HG03460 (cell line): ENCODE data around the gene OSBPL3.
A peak's percentile ranks its signal among the peaks of the same experiment; 100 is the strongest.

Source experiments
- ATAC-seq: cut with Tn5 transposase; IDR thresholded peaks from one replicate; pipeline ENCODE4 v1.9.1; 2021; ENCODE audit not compliant: unreplicated experiment

OSBPL3 gene

DNA sequence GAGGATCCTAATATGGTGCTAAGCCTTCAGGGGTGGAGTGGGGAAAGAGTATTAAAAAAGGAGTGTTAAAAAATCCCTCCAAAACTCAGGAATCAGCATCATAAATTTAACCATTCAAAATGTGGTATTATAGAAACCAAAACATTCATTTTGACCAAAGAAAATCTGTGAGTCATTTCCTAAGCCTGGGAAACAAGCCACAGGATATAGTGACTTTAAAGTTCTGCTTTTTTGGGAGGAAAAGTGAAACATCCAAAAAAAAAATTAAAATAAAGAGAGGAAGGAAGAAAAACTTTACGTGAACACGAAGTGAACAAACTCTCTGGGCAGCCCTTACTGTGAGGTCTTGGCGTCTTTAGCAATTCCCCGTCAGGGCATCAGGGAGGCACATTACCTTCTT, 148.7 kb downstream of the OSBPL3 start:
- ATAC-seq: no peak

DNA sequence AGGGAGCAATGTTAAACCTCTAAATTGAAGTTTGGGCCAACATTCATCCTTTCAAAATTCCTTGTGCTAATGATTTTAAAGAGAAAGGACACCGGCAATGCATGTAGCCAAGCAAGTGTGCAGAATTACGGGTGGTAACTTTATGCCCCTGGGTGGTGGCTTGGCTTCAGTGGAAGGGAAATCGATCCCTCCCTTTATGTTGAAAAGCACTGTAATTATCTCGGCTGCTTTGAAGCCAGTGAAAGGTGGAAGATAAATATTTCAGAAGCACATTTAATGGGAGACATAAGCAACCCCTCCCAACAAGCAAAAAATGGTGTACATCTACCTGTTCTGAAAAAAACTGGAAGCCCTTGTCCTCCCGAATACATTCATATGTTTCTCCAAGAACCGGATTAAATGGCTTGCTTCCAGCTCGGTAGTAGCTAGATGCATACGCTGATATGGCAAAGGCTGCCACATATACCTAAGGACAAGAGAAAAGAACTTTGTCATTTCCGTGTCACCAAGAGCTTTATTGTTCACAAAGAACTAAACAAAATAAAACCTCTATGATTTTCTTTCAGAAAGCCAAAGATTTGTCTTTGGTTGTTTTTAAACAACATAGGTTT, 149.4 kb downstream of the OSBPL3 start:
- ATAC-seq: no peak

DNA sequence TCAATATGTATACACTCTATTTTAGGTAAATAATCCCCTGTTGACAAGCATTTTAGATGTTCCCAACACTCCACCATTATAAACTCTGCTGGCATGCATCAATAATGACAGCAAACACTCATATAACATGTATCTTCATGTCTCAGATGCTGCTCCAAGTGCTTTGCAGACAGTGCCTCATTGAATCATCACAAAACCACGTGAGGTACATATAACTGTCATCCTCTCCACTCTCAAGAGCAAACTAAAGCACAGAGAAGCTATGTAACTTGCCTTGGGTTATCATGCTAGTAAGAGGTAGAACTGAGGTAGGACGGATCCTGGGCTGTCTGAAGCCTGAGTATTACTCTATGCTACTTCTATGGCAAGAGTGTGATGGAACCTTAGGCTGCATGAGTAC, 150.2 kb downstream of the OSBPL3 start:
- no peak for ATAC-seq

DNA sequence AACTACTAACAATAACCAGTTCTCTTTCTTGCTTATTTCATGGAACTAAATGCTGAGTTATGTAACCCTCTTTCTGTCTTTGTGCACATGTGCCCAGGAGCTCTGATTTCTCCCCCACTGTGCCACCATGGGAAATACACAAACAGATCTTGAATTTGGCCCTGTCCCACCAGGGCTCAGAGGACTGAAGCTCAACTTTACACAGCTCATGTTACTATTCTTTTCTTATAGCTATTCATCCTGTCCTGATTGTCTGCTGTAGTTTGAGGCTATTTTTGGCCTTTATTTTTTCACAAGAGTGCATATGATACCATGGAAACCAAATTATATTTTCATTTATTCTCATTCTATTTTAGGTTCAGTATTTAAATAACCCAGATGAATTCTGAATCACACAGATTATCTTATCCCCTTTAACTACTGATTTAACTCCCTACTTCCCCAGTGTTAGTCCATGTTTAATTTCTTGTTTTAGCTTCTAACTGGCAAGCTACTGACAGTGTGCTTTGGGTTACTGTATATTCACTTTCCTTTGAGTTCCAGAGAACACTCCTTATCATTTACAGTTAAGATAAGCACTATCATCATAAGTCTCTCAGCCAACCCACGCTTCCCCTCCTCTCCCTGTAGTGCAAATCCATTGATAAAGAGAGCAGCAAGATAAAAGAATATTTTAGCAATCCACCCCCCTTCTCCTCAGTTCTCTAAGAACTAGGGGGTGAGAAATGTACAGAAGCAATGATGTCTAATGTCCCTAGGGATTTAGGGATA, 150.9 kb downstream of the OSBPL3 start:
- ATAC-seq: no peak

DNA sequence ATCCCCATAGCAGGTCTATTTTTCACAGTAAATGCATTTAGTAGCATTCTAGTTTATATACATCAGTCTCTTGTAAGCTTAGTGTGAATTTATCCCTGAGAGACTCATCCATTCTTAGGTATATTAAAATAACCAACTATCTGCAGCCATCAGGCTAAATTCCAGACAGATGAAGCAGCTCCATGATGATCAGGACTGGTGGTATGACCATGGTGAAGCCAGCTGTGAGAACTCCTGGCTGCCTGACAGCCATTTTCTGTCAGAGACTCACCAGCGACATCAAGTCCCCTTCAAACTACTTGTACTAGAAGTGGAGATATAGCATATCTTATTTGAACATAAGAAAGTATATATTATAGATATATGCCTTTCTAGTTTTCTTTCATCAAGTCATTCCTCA, 152.4 kb downstream of the OSBPL3 start:
- no peak for ATAC-seq

DNA sequence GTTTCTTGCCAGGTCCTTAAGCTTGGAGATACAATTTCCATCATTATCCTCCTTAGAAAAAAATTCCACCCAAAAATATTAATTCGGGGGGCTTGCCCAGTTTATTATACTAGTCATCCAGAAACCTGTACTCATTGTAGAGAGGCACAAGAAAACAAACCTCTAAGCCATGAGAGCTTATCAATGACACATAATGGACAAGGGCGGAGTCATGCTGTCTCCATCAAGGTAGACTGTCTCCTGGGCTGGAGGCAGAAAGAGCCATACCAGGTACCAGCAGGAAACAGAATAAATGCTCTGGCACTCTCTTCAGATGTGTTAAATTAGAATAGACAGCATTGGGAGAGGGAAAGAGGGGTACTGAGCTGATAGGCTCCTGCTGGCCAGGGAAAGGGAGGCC, 153.0 kb downstream of the OSBPL3 start:
- no peak for ATAC-seq

DNA sequence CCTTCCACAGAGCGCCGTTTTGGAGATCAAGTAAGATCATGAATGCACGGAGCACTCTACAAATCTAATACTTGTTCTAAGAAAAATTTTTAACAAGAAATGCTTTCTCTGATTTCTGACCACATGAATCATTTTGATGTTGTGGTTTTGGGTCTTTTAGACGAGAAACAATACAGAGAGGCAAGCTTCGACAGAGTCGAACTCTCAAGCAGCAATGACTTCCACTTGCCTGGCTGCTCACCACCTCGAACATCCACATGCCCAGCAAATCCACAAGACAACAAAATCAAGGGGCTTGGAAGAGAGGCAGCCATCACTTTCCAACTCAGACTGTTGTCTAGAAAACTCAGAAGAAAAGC, 153.3 kb downstream of the OSBPL3 start:
- ATAC-seq: no peak

DNA sequence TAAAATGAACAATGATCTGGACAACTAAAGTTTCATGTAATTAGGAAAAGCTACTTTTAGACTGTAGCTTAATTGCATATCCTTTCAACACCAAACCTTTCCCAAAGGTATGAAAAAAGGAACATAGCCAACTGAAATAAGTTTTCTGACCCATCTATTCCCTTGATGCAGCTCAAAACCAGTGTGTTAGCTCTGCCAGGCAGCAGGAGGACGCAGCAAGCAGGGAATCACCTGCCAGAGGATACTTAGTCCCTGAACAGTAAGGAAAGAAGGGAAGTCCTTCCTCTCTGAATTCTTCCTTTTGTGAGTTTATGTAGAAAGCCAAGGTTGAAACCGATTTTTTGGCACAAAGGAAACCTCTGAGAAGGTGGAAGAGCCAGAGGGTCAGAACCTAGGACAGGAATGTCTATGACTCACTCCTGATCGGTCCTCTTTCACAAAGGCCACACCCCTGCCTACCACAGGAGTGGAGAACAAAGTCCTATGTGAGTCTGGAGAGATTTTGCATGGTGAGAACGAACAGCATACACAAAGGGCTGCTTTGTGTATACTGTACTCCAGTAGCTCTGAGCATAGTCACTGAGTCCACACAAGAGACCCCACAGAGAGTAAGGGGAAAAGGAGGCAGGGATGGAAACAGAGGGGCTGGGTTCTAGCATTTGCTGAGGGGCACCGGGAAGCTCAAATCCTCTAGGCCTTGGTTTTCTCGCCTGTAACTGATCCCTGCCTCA, 153.9 kb downstream of the OSBPL3 start:
- no peak for ATAC-seq

DNA sequence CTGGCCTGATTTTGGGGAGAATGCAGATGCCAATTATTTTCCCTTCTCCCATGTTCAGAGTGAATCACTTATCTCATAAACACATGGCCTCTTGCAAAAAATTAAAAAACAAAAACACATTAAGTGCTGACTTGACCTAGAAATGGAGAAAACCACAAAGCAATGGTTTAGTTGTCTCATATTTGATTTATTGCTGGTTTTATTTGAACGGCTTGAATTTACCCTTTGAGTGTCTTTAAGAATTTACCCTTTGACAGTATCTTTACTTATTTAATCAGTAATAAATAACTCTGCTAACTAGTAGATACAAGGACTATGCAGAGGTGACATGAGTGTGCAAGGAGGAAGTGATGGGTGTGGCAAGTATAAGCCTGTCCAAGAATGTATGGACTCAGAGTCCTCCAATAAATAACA, 154.6 kb downstream of the OSBPL3 start:
- no peak for ATAC-seq

DNA sequence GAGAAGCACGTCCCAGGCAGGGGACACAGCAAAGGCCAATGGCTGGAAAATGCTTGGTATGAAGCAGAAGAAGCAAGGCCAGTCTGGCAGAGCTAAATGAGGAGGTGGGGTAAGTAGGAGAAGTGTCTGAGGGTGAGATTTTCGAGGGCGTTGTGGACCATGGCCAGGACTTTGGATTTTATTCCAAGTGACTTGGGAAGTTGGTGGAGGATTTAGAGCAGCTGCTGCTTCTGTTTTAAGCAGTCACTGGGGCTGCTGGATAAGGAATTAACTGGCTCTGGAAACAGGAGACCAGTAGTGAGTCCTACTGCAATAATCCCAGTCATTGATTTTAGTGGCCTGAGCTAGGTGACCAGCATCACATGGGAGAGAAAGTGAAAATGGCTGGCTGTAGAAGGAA, 155.1 kb downstream of the OSBPL3 start:
- no peak for ATAC-seq

DNA sequence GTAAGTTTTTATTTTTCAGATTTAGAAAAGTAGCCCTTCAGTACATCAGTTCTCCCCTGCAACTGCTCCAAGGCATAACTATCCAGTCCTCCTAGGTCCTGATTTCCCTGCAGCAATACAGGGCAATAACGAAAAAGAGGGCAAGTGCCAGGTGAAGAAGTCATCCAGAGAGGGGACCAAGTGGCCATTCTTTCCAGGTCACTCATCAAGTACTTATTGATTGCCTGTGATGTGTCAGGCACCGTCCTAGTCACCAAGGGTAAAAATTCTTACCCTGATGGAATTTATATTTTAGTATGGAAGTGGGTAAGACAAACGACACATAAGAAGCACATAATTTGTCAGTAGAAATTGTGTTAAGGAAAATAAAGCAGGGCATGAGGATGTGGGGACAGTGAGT, 155.6 kb downstream of the OSBPL3 start:
- no peak for ATAC-seq

DNA sequence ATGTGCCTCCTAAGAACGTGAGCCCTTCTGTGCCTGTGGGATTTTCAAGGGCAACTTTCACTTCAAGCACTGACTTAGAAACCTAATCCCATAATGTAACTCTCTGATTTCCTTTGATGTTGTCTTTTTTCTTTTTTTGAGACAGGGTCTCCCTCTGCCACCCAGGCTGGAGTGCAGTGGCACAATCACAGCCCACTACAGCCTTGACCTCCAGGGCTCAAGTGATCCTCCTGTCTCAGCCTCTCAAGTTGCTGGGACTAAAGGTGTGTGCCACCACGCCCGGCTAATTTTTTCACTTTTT, 158.3 kb downstream of the OSBPL3 start:
- no peak for ATAC-seq

DNA sequence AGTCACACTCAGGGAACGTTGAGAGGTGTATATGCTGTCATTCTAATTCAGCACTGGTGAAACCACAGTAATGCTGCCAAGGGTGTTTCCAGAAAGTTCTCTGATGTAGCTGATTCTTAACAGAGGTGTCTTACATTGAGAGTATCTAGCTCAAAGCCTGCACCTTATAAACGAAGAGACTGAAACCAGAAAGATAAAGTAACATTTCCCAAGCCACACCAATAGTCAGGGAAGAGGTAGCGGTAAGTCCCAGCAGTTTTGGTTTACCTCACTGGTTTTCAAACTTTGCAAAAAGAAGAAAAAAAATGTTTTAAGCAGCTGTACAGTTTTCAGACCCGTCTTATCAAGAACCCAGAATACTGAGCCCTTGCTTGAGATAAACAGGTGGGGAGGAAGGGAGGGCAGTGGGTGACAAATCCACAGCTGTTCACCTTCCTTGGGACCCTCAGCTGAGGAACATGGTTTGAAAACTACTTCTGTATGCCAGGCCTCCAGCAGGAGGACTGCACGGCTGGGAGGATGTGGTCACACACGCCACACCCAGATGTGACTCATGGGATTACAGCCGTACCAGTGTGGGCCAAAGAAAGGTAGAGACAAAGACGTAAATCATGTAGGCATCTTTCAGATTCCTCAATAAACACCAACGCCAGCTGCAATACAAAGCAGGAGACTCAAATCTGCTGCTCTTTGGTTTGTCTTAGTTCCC, 158.8 kb downstream of the OSBPL3 start:
- peak; percentile 86 for ATAC-seq

DNA sequence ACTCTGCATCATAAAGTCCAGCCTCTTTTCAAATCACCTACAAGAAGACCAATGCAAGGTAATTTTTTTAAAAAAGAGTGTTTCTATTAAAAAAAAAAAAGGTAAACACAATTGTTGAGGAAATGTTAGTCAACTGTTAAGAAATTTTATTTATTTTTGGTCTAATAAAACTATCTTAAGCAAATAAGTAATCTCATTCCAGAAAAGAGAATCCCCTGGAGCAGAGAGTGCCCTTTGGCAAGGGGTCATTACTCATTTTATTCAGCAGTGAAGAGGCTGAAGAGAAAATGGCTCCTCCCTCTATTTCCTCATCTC, 159.3 kb downstream of the OSBPL3 start:
- ATAC-seq: no peak

DNA sequence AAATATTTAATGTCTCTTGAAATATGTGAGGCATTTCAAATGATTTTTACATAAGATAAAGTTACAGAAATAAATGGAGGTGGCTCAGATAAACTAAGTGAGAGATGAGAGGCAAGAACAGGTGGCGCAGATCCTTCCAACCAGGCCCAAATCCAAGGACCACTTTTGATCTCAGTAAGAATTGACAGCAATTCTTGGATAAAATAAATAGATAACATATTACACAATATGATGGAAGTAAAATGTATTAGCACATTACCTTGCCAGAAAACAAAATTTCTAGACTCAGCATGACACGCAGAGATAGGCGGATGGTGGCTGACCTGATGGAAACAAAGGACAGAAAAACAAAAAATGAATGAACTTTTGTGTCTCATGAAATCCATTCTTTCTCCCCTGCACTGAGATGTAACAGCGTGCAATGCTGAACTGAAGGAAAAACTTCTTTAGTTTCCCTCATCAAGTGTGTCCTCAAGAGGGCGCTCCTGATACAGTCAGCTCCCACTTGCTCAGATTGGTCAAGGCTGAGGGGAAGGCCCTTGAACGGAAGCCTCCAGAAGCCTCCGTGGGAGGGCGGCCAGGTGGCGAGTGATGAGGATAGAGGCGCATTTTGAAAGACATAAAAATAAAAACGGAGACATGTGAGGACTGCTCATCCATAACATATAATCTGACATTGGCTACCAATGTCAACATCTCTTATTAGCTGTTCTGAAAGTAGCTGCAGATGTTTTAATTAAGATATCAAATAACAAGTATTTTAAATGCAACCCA, 159.9 kb downstream of the OSBPL3 start:
- peak; percentile 58 for ATAC-seq

DNA sequence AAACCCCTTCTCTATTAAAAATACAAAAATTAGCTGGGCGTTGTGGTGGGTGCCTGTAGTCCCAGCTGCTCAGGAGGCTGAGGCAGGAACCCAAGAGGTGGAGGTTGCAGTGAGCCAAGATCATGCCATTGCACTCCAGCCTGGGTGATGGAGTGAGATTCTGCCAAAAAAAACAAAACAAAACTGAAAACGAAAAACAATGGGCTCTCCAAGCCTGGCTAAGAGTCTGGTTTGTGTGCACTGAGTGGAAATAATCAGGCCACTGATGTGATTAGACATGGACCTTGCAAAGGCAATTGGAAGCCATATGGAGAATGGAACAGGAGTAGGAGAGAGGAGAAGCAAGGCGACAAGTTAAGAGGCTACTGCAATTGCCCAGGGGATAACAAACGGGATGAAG, 162.6 kb downstream of the OSBPL3 start:
- no peak for ATAC-seq

DNA sequence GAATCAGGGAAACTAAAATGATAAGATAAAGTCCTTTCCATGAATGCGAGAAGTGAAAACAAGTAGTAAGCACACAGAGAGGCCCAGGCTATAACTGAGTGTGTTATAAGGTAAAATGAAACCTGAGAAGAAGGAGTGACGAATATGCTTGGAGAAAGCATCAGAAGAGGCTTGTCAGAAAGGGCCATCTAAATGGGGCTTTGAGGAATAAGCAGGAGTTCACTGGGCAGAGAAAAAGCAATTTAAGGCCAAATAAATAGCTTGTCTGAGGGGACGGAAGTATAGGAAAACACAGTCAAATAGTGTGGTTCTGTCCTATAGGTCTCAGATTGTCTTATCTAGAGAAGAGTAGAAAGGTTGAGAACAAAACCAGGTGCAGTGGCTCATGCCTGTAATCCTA, 163.1 kb downstream of the OSBPL3 start:
- ATAC-seq: no peak

DNA sequence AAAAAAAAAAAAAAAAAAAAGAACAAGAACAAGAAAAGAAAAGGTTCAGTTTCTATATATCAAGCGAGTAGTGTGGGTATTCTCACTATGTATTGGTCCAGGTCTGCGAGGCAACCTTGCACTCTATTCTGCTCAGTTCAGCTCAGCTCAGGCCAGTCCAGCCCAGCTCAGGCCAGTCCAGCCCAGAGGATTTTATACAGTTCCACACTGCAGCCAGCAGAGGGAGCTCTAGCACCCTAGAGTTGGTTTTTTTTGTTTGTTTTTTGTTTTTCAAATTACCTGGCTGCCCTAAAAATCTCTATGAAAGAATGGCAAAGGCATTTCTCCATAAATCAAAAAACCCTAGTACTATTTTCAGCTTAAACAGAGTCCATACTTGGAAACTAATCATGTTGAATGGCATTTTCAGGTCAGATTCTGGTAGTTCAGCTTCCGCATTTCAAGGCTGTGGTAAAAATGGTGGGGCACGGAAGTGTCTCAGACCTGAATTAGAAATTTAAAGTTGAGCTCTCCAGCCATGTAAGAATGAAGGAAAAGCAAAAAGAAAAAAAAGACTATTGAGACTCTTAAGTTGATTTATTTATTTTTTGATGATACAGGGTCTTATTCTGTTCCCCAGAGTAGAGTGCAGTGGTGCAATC, 167.6 kb downstream of the OSBPL3 start:
- ATAC-seq: no peak

DNA sequence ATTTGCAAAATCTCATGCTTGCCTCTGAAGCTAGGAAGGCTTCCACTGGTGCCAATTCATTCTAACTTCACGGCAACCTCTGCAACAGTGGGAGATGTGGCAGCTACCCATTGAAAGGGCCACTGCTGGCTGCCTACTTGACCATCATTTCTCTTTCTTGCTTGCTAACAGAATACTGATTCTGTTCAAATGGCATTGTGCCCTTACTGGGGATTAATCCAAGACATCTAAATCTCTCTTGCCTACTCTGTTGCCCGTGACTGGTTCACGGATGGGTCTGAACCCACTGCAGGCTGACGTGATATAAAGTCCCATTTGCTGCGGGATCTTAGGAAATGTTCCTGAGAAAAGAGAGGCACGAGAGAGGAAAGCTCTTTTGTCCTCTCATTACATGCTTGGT, 171.5 kb downstream of the OSBPL3 start:
- no peak for ATAC-seq

DNA sequence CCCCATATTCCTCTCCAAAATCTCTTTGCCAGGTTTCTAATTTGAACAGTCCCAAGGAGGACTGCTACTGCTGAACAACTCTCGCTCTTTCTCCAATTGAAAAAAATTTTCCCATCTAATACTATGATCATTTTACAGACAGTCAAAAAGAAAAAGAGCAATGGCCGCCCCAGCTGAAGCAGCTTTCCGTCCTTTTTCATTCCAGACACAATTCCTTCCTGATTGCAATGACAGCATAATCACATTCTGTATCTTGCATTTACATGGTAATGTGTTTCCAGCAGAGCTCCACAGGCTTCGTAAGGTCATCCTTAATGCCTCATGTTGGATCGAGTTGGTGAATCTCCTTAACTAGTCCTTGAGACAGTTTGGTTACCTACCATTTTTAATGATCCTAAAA, 177.7 kb downstream of the OSBPL3 start:
- ATAC-seq: no peak

DNA sequence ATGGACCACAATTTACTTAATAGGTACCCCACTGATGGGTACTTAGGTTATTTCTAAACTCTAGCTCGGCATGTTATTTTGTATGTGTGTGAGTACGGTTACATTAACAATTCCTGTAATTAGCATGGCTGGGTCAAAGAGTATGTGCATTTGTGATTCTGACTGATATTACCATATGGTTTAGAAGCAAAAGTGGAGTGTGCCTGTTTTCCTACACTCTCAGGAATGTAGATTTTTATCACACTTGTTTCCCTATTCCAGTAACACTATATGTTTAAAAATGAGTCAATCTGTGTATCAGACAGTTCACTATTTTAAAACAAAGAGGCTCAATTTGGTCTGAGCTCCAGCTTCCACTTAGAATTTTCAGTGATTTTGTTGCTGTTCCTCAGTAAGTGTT, 178.1 kb downstream of the OSBPL3 start:
- ATAC-seq: no peak
